SH-SY5Y (cell line): ENCODE measurements around the gene SLC12A4.

Experiments used
- GATA2 ChIP-seq: IDR thresholded peaks from 2 replicates; pipeline ENCODE4 v1.6.1; 2011; ENCODE audit warnings: mild to moderate bottlenecking, low read depth, low read length
- GATA3 ChIP-seq: IDR thresholded peaks from 2 replicates; pipeline ENCODE4 v1.6.1; 2011; ENCODE audit warnings: low read depth, mild to moderate bottlenecking, low read length, moderate library complexity

DNA sequence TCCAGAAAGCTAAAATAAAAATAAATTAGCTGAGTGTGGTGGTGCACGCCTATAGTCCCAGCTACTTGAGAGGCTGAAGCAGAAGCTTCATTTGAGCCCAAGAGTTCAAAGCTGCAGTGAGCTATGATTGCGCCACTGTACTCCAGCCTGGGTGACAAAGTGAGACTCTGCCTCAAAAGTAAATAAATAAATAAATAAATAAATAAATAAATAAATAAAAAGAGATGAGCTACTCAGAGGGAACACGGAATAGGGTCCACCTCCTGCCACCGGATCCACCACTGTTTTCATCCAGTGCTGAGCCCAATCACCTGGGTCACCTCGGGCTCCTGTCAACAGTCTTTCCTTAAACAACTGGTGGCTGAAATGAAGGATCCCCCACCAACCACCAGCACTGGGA, 18.5 kb upstream of the SLC12A4 start:
- no peak for TF ChIP-seq GATA2
- no peak for TF ChIP-seq GATA3
